Mesothelial cell of epicardium (in vitro differentiated cells): ENCODE results near the gene ALK. TPM values are rescaled to one million over a fixed set of nuclear protein-coding genes. Genes with fewer than 3 reads are reported as not detected.

Experiments
- DNase-seq, 2 experiments: peaks; one replicate each; pipeline ENCODE4 v3.0.0; 2021; ENCODE audit warnings: low spot score in 2 of 2; ENCODE audit not compliant: unreplicated experiment in 2 of 2
- H3K27ac Mint-ChIP-seq: 2 replicates; pipeline ENCODE4 v1.8.0; 2021; ENCODE audit warnings: mixed read lengths
- H3K27me3 Mint-ChIP-seq: 2 replicates; pipeline ENCODE4 v1.8.0; 2021; ENCODE audit warnings: low read depth, mixed read lengths
- H3K36me3 Mint-ChIP-seq: 2 replicates; pipeline ENCODE4 v1.8.0; 2021; ENCODE audit warnings: mixed read lengths
- H3K4me1 Mint-ChIP-seq: 2 replicates; pipeline ENCODE4 v1.8.0; 2021; ENCODE audit warnings: mixed read lengths
- H3K4me3 Mint-ChIP-seq: 2 replicates; pipeline ENCODE4 v1.8.0; 2021; ENCODE audit warnings: mild to moderate bottlenecking, moderate library complexity, mixed read lengths
- H3K9me3 Mint-ChIP-seq: 2 replicates; pipeline ENCODE4 v1.8.0; 2021; ENCODE audit warnings: mixed read lengths
- CTCF ChIP-seq: fragments of 200-600 bp; sonication (generic); IDR thresholded peaks from one replicate; pipeline ENCODE4 v1.5.0; 2021; ENCODE audit warnings: antibody characterized with exemption; ENCODE audit not compliant: unreplicated experiment
- total RNA-seq: library from RNA; stranded (reverse); gene quantifications from 3 replicates; pipeline ENCODE4 v1.2.1, GENCODE V29; 2021

ALK gene
- total RNA-seq, 1 donor from 2014 or later, result 0.13 TPM

- Mint-ChIP-seq H3K36me3 (no peaks in the 10 kb centered on the region), H3K27me3 (no peaks in the 10 kb centered on the region), H3K4me3 (no peak overlapping the region), H3K9me3 (peaks cover 10% of the 10 kb centered on the region), H3K4me1 (peaks cover 20% of the 10 kb centered on the region), H3K27ac (peak overlapping the region; percentile 35)
- no peak for DNase-seq
- no peak for TF ChIP-seq CTCF
Measured at GRCh38 chr2:29596584-29596983, 324.8 kb downstream of the ALK start.

GRCh38 chr2:29591600-29591999 is 329.8 kb downstream of the ALK start:
- no peak overlapping the region for H3K4me3 Mint-ChIP-seq
- H3K36me3 Mint-ChIP-seq, result no peaks in the 10 kb centered on the region
- no peak for TF ChIP-seq CTCF
- DNase-seq, result no peak
- no peaks in the 10 kb centered on the region for H3K27me3 Mint-ChIP-seq
- no peaks in the 10 kb centered on the region for H3K9me3 Mint-ChIP-seq
- H3K4me1 Mint-ChIP-seq, result peaks cover 3% of the 10 kb centered on the region
- no peak overlapping the region for H3K27ac Mint-ChIP-seq

- no peak overlapping the region for H3K27ac Mint-ChIP-seq
- no peak for DNase-seq
- no peak overlapping the region for H3K4me3 Mint-ChIP-seq
- H3K4me1 Mint-ChIP-seq, result no peaks in the 10 kb centered on the region
- H3K9me3 Mint-ChIP-seq, result no peaks in the 10 kb centered on the region
- H3K27me3 Mint-ChIP-seq, result no peaks in the 10 kb centered on the region
- no peaks in the 10 kb centered on the region for H3K36me3 Mint-ChIP-seq
- TF ChIP-seq CTCF, result no peak
Measured at GRCh38 chr2:29590211-29590610, 331.2 kb downstream of the ALK start.

GRCh38 chr2:29589440-29590103 is 331.8 kb downstream of the ALK start:
- no peak for DNase-seq
- Mint-ChIP-seq H3K36me3 (no peaks in the 10 kb centered on the region), H3K4me3 (no peak overlapping the region), H3K27ac (no peak overlapping the region), H3K27me3 (no peaks in the 10 kb centered on the region), H3K4me1 (no peaks in the 10 kb centered on the region), H3K9me3 (no peaks in the 10 kb centered on the region)
- TF ChIP-seq CTCF, result no peak

- Mint-ChIP-seq H3K9me3 (no peaks in the 10 kb centered on the region), H3K27me3 (no peaks in the 10 kb centered on the region), H3K4me3 (no peak overlapping the region), H3K36me3 (no peaks in the 10 kb centered on the region), H3K27ac (no peak overlapping the region), H3K4me1 (no peaks in the 10 kb centered on the region)
- no peak for DNase-seq
- no peak for TF ChIP-seq CTCF
Measured at GRCh38 chr2:29587402-29588190, 333.8 kb downstream of the ALK start.
